ENCODE data around the gene SCO1.

DNA sequence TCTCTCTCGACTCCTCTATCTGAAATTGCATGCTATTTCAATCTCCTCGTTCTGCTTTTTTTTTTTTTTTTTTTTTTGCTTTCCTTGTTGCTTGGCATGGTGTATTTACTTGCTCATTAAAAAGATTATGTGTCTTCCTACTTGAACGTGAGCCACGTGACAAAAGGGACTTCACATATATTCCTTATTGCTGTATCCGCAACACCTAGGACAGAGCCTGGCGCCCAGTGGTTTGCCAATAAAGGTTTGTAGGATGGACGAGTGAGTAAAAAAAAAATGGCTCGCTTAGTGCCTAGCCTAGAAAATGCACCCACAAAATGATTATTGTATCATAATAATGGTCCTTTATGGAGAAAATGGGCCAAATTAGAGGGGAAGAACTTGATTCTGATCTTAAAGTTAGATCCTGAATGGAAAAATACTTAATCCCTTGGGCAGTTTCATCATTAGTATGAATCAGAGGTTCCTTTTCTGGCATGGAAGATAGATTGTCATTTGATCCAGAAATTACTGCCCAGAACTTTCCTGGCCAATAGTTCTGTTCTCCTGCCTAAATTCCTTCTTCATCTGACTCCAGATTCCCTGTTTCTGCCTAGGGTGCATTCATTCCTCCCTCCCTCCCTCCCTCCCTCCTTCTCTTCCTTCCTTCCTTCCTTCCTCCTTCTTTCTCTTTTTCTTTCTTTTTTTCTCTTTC lies 46.1 kb upstream of the SCO1 start:
- TF ChIP-seq, protein P1, sequence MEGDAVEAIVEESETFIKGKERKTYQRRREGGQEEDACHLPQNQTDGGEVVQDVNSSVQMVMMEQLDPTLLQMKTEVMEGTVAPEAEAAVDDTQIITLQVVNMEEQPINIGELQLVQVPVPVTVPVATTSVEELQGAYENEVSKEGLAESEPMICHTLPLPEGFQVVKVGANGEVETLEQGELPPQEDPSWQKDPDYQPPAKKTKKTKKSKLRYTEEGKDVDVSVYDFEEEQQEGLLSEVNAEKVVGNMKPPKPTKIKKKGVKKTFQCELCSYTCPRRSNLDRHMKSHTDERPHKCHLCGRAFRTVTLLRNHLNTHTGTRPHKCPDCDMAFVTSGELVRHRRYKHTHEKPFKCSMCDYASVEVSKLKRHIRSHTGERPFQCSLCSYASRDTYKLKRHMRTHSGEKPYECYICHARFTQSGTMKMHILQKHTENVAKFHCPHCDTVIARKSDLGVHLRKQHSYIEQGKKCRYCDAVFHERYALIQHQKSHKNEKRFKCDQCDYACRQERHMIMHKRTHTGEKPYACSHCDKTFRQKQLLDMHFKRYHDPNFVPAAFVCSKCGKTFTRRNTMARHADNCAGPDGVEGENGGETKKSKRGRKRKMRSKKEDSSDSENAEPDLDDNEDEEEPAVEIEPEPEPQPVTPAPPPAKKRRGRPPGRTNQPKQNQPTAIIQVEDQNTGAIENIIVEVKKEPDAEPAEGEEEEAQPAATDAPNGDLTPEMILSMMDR (IDR thresholded peaks at IDR 0.05) = no peak
- TF ChIP-seq POLR2AphosphoS5 (IDR thresholded peaks at IDR 0.05; ENCODE audit: low read depth, low read length) (no peak), SIN3A (IDR thresholded peaks at IDR 0.05; ENCODE audit: borderline replicate concordance, insufficient read depth, low read depth, low read length) (no peak), TCF7L2 (IDR thresholded peaks at IDR 0.05; ENCODE audit: low read depth, low read length) (no peak)
- TF ChIP-seq, protein P2, sequence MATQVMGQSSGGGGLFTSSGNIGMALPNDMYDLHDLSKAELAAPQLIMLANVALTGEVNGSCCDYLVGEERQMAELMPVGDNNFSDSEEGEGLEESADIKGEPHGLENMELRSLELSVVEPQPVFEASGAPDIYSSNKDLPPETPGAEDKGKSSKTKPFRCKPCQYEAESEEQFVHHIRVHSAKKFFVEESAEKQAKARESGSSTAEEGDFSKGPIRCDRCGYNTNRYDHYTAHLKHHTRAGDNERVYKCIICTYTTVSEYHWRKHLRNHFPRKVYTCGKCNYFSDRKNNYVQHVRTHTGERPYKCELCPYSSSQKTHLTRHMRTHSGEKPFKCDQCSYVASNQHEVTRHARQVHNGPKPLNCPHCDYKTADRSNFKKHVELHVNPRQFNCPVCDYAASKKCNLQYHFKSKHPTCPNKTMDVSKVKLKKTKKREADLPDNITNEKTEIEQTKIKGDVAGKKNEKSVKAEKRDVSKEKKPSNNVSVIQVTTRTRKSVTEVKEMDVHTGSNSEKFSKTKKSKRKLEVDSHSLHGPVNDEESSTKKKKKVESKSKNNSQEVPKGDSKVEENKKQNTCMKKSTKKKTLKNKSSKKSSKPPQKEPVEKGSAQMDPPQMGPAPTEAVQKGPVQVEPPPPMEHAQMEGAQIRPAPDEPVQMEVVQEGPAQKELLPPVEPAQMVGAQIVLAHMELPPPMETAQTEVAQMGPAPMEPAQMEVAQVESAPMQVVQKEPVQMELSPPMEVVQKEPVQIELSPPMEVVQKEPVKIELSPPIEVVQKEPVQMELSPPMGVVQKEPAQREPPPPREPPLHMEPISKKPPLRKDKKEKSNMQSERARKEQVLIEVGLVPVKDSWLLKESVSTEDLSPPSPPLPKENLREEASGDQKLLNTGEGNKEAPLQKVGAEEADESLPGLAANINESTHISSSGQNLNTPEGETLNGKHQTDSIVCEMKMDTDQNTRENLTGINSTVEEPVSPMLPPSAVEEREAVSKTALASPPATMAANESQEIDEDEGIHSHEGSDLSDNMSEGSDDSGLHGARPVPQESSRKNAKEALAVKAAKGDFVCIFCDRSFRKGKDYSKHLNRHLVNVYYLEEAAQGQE (IDR thresholded peaks at IDR 0.05; ENCODE audit: insufficient read depth in 1 of 2, low read depth in 2 of 2, low read length in 1 of 2) = no peak

All from Panc1 (cell line).